Amniotic epithelial cell (primary cell): ENCODE results near the gene KPNA1.

Experiments used
- DNase-seq: peaks from one replicate; pipeline ENCODE4 v3.0.0-alpha.2; 2010; ENCODE audit warnings: low read depth

KPNA1 gene

DNA sequence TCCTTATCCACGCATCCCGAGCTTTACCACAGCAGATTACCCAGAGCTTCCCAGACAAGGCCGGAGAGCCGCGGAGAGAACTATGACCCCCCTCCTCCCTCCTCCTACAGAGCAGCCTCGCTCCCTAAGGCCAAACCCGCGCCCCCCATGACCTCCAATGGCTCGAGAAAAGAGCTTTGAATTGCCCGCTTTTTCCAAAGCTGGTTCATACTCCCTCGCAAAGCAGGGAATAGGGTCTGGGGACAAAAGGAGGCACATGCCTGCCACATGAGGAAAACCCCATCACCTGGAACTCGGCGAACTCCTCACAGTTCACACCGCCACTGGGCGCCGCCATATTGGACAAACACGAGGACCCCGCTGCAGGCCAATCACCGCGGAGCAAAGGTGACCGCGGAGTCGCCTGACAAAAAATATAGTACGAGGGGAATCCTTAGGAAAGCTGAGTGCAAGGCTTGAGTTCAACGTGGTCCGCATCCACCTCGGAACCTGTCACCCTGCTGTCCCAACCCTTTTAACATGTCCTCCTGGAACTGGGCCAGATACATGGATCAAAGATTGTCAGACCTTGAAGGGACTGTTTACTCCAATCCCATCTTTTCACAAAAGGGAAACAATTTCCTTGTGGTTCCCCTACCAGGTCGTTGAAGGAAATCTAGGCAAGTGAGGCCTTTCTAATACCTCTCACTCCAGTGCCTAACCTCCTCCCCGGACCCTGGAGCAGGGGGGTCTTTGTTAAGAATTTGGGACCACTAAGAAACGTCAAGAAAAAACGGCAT is 131.7 kb downstream of the KPNA1 start, which contains the start of gene MIX23:
TSS of gene MIX23 (minus strand) at position 344 of the 779 bp plus-strand sequence. CDS start at position 337, 7 bp downstream.
- DNase-seq, result peak; percentile 72

- no peak for DNase-seq
These were observed 136.8 kb downstream of the KPNA1 start for GRCh38 chr3:122377975-122378374.

DNA sequence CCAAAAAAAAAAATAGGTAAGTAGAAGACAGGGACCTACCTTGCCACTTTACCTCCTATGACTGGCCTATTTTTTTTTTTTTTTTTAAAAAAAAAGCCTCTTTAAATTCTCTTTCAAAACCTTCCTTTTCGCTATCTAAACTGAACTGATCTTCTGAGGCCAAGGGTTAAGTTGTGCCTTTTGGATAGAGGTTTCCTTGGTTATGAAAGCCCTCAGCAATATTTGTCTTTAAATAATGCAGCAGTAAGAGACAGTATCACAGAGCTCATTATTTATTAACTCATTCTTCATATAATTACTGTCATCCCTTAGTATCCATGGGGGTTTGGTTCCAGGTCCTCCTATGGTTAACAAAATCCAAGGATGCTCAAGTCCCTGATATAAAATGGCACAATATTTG is 140.7 kb downstream of the KPNA1 start:
- DNase-seq, result no peak
